OCI-LY3 (cell line): Measurements from ENCODE around the gene SLC16A6.

Experiments
- EZH2phosphoT487 ChIP-seq: fragments of 200-600 bp; shearing (Covaris generic); IDR thresholded peaks from 2 replicates; pipeline ENCODE4 v1.6.1; 2018; ENCODE audit warnings: antibody characterized with exemption, mixed run types, low read depth
- TF ChIP-seq, protein P1 (sequence below): fragments of 200-600, 300-600 bp; sonication (generic); IDR thresholded peaks from 2 replicates; pipeline ENCODE4 v1.5.1; 2014; ENCODE audit warnings: antibody characterized with exemption, low read length, low read depth

DNA sequence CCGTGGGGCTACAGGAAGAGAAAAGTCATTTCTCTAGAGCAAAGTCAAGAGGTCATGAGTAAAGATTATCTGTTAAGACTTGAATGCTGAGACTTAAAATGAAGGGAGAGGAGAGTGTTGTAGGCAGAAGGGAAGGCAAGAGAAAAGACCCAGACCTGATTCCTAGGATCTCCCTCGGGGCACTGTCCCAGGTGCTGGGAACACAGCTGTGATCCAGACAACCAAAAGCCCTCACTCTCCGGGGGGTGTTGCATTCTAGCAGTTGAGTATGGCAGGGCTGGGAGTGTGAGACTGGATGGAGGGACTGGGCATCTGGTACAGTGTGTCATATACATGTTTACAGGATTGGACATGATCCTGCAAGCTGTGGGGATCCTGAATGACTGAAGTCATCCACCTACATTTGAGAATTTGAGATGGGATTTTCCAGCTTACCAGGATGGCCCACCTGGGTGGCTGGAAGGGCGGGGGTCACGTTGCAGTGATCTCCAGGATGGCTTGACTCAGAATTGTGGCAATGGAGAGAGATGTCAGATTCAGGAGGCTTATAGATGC, 29.5 kb upstream of the SLC16A6 start:
- TF ChIP-seq, protein P1, sequence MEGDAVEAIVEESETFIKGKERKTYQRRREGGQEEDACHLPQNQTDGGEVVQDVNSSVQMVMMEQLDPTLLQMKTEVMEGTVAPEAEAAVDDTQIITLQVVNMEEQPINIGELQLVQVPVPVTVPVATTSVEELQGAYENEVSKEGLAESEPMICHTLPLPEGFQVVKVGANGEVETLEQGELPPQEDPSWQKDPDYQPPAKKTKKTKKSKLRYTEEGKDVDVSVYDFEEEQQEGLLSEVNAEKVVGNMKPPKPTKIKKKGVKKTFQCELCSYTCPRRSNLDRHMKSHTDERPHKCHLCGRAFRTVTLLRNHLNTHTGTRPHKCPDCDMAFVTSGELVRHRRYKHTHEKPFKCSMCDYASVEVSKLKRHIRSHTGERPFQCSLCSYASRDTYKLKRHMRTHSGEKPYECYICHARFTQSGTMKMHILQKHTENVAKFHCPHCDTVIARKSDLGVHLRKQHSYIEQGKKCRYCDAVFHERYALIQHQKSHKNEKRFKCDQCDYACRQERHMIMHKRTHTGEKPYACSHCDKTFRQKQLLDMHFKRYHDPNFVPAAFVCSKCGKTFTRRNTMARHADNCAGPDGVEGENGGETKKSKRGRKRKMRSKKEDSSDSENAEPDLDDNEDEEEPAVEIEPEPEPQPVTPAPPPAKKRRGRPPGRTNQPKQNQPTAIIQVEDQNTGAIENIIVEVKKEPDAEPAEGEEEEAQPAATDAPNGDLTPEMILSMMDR: no peak
- no peak for TF ChIP-seq EZH2phosphoT487
